Activated naive CD4-positive, alpha-beta T cell treated with anti-CD3 and anti-CD28 coated beads, Interleukin-2, amount 50 U/mL, for 24 hours (primary cell): ENCODE data around the gene YEATS4.
A peak's percentile ranks its signal among the peaks of the same experiment; 100 is the strongest.

Experiments
- H3K27ac Mint-ChIP-seq: one replicate; pipeline ENCODE4 v1.8.0; 2021; ENCODE audit warnings: mild to moderate bottlenecking, mixed read lengths
- H3K27me3 Mint-ChIP-seq: one replicate; pipeline ENCODE4 v1.8.0; 2021; ENCODE audit warnings: mixed read lengths
- H3K36me3 Mint-ChIP-seq: one replicate; pipeline ENCODE4 v1.8.0; 2021; ENCODE audit warnings: mixed read lengths
- H3K4me1 Mint-ChIP-seq: one replicate; pipeline ENCODE4 v1.8.0; 2021; ENCODE audit warnings: mixed read lengths
- H3K4me3 Mint-ChIP-seq: one replicate; pipeline ENCODE4 v1.8.0; 2021; ENCODE audit warnings: mild to moderate bottlenecking, mixed read lengths
- H3K9me3 Mint-ChIP-seq: one replicate; pipeline ENCODE4 v1.8.0; 2021; ENCODE audit warnings: mixed read lengths

YEATS4 gene

DNA sequence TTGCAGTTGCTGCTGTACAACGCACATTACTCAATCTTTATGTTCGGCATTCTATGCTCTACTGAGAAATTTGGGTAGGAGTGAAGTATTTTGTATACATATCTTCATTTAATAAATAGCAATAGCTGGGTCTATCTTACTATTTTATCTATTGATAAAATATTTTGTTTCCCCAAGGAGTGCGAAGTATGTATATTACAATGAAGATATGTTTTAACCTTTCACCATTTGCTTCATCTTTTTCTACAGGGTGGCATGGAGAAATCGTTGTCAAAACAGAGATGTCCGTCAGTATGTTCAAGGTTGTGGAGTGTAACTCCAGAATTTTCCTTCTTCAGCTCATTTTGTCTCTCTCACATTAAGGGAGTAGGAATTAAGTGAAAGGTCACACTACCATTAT, 6.6 kb upstream of the YEATS4 start:
- no peaks in the 10 kb centered on the region for H3K9me3 Mint-ChIP-seq
- no peak overlapping the region for H3K27ac Mint-ChIP-seq

DNA sequence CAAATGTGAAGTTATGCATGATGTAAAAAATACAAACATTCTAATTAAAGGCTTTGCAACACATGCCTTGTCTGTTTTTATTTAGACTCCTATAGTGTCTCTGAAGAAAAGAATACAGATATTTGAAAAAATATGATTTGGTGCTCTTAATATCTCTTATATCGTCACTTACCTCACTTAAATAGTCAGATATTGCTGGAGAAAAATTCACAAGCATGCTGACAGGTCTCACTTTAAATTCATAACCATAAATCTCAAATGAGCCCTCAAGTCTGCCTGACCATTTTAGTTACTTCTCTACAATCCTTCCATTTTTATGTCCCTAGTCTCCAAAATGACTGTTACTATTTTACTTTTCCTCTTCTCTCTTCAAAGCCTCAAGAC, 5.4 kb upstream of the YEATS4 start:
- no peak overlapping the region for H3K27ac Mint-ChIP-seq
- no peaks in the 10 kb centered on the region for H3K36me3 Mint-ChIP-seq
- H3K27me3 Mint-ChIP-seq: no peaks in the 10 kb centered on the region
- peaks cover 10% of the 10 kb centered on the region for H3K4me1 Mint-ChIP-seq
- H3K9me3 Mint-ChIP-seq: no peaks in the 10 kb centered on the region
- H3K4me3 Mint-ChIP-seq: no peak overlapping the region

More for the DNA sequence above, 6.6 kb upstream of the YEATS4 start:
- H3K36me3 Mint-ChIP-seq: no peaks in the 10 kb centered on the region
- H3K27me3 Mint-ChIP-seq: no peaks in the 10 kb centered on the region
- H3K4me1 Mint-ChIP-seq: peaks cover 11% of the 10 kb centered on the region
- no peak overlapping the region for H3K4me3 Mint-ChIP-seq

DNA sequence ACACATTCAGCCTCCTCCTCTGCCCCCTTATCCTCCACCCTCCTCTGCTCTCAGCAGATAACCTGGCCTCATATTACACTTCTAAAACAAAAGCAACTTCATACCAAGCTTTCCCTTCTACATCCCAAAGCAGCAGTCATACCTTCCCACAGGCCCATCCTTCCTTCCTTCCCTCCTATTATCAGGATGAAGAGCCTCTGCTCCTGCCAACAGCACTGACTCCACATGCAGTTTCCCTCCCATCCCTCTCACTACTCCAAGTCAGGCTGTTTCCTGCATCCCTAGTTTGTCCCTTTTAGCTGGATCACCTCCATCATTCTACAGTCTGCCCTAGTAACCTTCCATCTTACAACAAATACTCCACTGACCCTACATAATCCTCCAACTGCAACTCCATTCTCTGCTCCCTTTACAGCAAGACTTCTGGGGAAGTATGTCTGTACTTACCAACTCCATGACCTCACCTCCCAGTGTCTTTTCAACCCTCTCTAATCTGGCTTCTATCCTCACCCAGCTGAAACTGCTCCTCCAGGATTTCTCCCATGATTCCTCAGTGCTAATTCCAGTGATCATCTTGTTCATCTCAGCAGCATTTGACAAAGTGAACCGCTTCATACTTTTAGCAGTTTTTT, 4.9 kb upstream of the YEATS4 start:
- Mint-ChIP-seq H3K4me3 (no peak overlapping the region), H3K9me3 (no peaks in the 10 kb centered on the region), H3K36me3 (no peaks in the 10 kb centered on the region), H3K27ac (no peak overlapping the region), H3K4me1 (peaks cover 15% of the 10 kb centered on the region), H3K27me3 (no peaks in the 10 kb centered on the region)

DNA sequence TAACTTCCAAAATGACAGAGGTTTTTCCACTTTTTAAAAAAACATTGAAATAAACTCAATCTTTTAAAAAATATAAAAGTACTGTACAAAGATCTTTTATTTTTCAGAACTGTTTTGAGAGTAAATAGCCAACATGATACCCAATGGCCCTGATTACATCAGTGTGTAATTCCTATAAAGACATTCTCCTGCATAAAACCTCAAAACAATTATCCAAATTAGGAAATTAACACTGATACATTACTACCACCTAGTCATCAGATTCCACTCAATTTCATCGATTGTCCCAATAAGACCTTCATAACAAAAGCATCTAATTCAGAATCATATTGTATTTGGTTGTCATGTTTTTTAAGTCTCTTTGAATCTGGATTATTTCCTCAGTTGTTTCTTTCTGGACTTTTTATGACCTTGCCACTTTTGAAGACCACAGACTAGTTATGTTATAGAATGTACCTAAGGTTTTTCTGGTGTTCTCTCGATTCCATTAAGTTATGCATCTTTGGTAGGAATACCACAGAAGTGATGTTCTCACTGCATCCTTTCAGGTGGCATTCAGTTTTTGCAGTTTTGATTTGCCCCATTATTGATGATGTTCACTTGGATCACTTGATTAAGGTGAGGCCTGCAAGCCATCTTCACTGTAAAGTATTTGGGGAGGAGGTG, 4.0 kb upstream of the YEATS4 start:
- no peak overlapping the region for H3K27ac Mint-ChIP-seq
- no peaks in the 10 kb centered on the region for H3K27me3 Mint-ChIP-seq

DNA sequence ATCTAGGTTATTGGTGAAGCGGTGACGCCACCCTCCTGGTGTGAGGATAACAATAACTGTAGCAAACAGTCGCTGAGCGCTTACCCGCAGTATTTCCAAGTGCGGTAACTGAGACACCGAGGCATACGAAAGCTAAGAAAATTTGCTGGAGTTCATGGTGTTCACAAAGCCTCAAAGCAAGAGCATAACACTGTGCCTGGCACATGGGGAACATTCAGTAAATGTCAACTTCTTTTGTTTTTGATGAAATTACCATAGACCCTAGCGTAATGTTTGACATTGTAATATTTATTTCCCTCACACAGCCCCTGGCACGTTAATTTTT, 767 bp downstream of the YEATS4 start:
- Mint-ChIP-seq H3K9me3 (no peaks in the 10 kb centered on the region), H3K4me1 (peaks cover 33% of the 10 kb centered on the region), H3K36me3 (no peaks in the 10 kb centered on the region), H3K27me3 (no peaks in the 10 kb centered on the region), H3K4me3 (peak overlapping the region; percentile 92), H3K27ac (peak overlapping the region; percentile 94)

More for the DNA sequence above, 4.0 kb upstream of the YEATS4 start:
- H3K4me1 Mint-ChIP-seq: peaks cover 20% of the 10 kb centered on the region
- no peaks in the 10 kb centered on the region for H3K9me3 Mint-ChIP-seq
- no peaks in the 10 kb centered on the region for H3K36me3 Mint-ChIP-seq
- H3K4me3 Mint-ChIP-seq: no peak overlapping the region

DNA sequence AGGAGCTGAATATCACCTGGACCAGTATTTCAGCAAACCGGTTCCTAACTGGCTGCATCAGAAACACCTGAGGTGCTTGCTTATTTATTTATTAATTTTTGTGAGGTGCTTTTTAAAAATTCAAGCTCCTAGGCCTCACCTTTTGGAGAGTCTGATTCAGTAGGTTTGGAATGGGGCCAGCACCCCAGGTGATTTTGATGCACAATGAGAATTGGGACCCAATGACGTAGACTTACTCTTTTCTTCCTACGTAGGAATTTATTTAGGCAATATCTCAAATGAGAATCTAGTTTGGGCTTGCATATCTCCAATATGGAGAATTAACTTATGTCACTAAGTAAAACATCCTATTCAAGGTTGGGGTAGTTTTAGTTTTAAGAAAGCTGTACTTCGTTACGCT, 7.3 kb downstream of the YEATS4 start:
- no peak overlapping the region for H3K27ac Mint-ChIP-seq
- no peaks in the 10 kb centered on the region for H3K27me3 Mint-ChIP-seq
- no peak overlapping the region for H3K4me3 Mint-ChIP-seq
- no peaks in the 10 kb centered on the region for H3K9me3 Mint-ChIP-seq
- H3K36me3 Mint-ChIP-seq: peaks cover 12% of the 10 kb centered on the region
- H3K4me1 Mint-ChIP-seq: peaks cover 19% of the 10 kb centered on the region

DNA sequence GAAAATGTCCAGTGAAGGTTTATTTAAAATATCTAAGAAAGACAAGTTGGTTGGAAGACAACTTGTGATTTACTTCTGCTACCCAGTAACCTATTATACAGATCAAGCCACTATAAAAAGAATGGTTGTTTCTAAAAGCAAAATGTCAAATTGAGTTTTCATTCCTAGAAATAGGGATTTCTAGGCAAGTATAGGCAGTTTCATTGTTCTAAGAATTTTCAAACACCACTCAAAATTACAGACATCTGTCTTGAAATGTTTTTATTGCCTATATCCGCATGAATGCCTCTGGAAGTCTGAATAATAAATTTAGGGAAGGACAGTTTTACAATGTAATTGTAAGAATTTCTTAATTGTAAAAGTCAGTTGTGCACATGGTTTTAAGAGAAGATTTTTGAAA, 8.6 kb downstream of the YEATS4 start:
- Mint-ChIP-seq H3K27me3 (no peaks in the 10 kb centered on the region), H3K9me3 (no peaks in the 10 kb centered on the region), H3K27ac (no peak overlapping the region), H3K4me1 (peaks cover 19% of the 10 kb centered on the region), H3K4me3 (no peak overlapping the region), H3K36me3 (peaks cover 15% of the 10 kb centered on the region)

DNA sequence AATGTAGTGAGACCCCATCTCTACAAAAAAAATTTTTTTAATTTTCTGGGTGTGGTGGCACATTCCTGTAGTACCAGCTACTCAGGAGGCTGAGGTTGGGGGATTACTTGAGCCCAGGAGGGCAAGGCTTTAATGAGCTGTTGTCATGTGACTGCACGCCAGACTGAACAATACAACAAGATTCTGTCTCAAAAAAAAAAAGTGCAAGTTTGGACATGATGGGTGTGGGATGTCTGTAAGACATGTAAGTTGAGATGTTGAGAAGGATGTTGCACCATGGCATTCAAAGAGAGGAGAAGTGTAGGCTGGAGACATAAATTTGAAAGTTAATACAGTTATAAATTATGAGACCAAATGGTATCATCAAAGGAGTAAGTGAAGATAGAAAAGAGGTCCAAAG, 23.5 kb downstream of the YEATS4 start:
- peaks cover 12% of the 10 kb centered on the region for H3K4me1 Mint-ChIP-seq
- H3K36me3 Mint-ChIP-seq: peaks cover 25% of the 10 kb centered on the region
- no peaks in the 10 kb centered on the region for H3K27me3 Mint-ChIP-seq
- H3K27ac Mint-ChIP-seq: no peak overlapping the region
- H3K9me3 Mint-ChIP-seq: no peaks in the 10 kb centered on the region
- H3K4me3 Mint-ChIP-seq: no peak overlapping the region

DNA sequence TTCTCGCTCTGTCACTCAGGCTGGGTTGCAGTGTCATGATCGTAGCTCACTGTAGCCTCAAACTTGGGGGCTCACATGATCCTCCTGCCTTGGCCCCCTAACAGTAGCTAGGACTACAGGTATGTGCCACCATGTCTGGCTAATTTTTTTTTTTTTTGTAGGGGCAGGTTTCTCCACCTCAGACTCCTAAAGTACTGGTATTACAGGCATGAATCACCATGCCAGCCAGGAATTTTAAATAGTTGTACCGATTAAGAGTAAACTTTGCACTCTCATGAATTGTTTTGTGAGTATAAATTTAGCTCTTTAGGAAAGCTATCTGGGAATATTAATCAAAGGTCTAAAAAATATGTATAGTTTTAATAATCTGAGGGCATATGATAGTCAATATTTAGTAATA, 25.5 kb downstream of the YEATS4 start:
- Mint-ChIP-seq H3K9me3 (no peaks in the 10 kb centered on the region), H3K27ac (no peak overlapping the region), H3K27me3 (no peaks in the 10 kb centered on the region), H3K4me1 (peaks cover 10% of the 10 kb centered on the region), H3K4me3 (no peak overlapping the region), H3K36me3 (peaks cover 19% of the 10 kb centered on the region)

DNA sequence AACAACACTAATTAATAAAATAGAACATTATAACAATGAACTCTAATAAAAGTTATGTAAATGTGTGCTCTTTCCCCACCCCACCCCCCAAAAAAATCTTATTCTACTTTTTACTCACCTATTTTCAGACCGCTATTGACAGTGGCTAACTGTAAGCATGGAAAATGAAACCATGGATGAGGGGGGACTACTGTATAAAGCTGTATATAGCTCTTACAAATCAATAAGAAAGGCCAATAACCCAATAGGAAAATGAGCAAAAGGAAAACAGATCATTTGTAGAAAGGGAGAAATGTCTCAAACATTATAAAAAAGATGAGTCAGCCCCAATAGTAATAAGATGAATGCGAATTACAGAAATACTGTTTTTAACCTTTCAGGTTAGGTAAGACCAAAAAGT, 27.4 kb downstream of the YEATS4 start:
- H3K4me3 Mint-ChIP-seq: no peak overlapping the region
- H3K36me3 Mint-ChIP-seq: peaks cover 29% of the 10 kb centered on the region
- no peaks in the 10 kb centered on the region for H3K9me3 Mint-ChIP-seq

DNA sequence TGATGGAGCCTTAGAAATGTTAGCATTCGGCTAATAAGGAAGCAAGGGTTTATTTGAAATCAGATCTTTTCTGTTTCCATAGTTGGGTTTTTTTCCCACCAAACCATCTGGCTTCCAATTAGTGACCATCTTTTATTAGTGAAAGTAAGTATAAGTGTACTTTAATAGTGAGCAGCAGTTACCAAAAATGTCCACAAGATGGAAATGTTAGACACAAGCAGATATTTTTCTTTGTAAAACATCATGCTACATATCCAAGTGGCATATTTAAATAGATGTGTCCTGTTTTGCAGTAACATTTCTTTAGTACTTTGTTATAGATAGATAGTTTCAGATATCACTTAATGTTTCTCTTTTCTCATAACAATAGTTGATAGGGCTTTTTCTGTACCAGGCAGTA, 28.8 kb downstream of the YEATS4 start:
- H3K9me3 Mint-ChIP-seq: no peaks in the 10 kb centered on the region
- H3K27ac Mint-ChIP-seq: no peak overlapping the region
- peaks cover 23% of the 10 kb centered on the region for H3K36me3 Mint-ChIP-seq
- no peak overlapping the region for H3K4me3 Mint-ChIP-seq
- H3K27me3 Mint-ChIP-seq: no peaks in the 10 kb centered on the region
- peaks cover 9% of the 10 kb centered on the region for H3K4me1 Mint-ChIP-seq

More for the DNA sequence above, 27.4 kb downstream of the YEATS4 start:
- no peaks in the 10 kb centered on the region for H3K27me3 Mint-ChIP-seq
- H3K27ac Mint-ChIP-seq: no peak overlapping the region
- peaks cover 10% of the 10 kb centered on the region for H3K4me1 Mint-ChIP-seq

DNA sequence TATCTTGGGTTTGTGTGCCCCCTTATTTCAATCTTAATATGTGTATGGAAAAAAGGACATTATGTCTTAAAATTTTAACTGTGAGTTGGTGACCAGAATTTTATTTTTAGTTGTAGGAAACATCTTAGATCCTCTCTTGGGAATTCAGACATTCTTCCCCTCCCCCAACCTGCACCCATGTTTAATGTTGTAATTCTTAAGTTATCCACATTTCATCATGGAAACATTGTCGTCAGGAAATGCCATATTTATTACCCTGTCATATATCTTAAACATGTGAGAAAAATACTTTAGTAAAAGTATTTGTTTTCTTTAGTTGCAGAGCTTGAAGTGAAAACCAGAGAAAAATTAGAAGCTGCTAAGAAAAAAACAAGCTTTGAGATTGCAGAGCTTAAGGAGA, 30.3 kb downstream of the YEATS4 start:
- no peak overlapping the region for H3K4me3 Mint-ChIP-seq
- no peak overlapping the region for H3K27ac Mint-ChIP-seq
- H3K9me3 Mint-ChIP-seq: no peaks in the 10 kb centered on the region
- peaks cover 6% of the 10 kb centered on the region for H3K4me1 Mint-ChIP-seq
- no peaks in the 10 kb centered on the region for H3K27me3 Mint-ChIP-seq
- H3K36me3 Mint-ChIP-seq: peaks cover 19% of the 10 kb centered on the region

DNA sequence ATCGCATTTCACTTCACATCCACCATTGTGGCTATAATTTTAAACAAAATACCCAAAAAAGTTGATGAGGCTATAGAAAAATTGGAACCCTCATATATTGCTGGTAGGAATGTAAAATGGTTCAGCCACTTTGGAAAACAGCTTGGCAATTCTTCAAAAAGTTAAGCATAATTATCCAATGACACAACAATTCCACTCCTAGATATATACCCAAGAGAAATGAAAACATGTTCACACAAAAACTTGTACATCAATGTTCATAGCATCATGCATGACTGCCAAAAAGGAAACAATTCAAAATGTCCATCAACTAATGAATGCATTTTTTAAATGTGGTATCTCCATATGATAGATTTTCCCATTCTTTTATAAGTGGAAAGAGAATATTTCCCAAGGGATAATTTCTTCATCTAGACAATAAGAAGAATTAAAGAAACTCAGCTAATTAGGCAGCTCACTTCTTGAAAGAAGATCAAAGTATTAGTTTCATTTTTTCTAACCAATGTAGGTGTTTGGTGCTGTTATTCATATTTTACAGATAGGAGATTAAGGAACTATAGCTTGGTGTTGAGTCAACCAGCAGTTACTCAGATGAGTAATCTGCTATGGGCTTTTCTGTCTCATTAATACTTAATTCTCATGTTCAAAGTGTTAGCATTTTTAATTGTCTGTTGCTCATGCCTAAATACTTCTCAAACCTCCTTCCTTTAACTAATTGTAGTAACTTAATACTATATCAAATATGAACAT, 32.8 kb downstream of the YEATS4 start:
- Mint-ChIP-seq H3K36me3 (peaks cover 32% of the 10 kb centered on the region), H3K4me3 (no peak overlapping the region), H3K27me3 (no peaks in the 10 kb centered on the region), H3K27ac (peak overlapping the region; percentile 23), H3K4me1 (peaks cover 6% of the 10 kb centered on the region), H3K9me3 (no peaks in the 10 kb centered on the region)

DNA sequence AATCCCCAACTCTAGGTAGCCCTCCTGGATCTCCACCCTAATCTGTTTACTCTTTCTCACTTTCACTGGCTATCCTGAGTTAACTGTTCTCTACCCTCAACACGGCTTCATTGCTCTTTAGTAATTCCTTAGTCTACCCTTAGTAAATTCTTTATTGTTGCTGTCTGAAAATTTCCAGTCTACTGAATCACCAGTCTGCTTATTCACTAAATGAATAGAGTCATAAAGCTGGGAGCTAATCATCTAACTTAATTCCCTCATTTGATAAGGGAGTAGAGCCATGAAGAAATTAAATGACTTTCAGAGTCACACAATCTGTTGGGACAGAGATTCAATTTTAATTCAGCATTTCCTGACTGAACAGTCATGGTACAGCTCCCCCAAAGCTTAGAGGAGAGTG, 36.5 kb downstream of the YEATS4 start:
- Mint-ChIP-seq H3K27ac (no peak overlapping the region), H3K36me3 (peaks cover 27% of the 10 kb centered on the region), H3K27me3 (no peaks in the 10 kb centered on the region), H3K4me1 (peaks cover 6% of the 10 kb centered on the region), H3K4me3 (no peak overlapping the region), H3K9me3 (no peaks in the 10 kb centered on the region)

DNA sequence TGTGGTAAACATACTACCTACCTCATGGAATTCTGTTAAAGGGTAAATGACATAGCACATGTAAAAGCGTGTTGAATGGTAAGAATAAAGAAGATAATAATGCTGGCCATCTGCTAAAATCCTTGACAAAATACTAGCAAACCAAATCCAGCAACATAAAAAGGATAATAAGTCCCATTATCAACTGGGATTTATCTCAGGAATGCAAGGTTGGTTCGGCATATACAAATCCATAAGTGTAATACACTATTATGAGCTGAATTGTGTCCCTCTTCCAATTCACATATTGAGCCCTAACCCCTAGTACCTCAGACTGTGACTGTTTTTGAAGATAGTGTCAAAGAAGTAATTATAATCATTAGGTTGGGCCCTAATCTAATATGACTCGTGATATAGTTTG, 37.4 kb downstream of the YEATS4 start:
- Mint-ChIP-seq H3K4me1 (peaks cover 6% of the 10 kb centered on the region), H3K27ac (no peak overlapping the region), H3K9me3 (no peaks in the 10 kb centered on the region), H3K4me3 (no peak overlapping the region), H3K36me3 (peaks cover 20% of the 10 kb centered on the region), H3K27me3 (no peaks in the 10 kb centered on the region)

DNA sequence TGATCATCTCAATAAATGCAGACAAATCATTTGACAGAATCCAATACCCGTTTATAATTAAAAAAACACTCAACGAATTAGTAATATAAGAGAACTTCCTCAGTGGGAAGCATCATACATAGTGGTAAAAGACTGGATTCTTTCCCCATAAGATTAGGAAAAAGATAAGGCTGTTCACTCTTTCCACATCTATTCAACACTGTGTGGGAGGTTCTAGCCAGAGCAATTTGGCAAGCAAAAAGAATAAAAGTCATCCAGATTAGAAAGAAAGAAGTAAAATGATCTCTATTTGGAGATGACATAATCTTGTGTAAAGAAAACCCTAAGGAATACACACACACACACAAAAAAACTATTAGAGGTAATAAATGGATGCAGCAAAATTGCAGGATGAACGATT, 38.4 kb downstream of the YEATS4 start:
- no peaks in the 10 kb centered on the region for H3K4me1 Mint-ChIP-seq
- H3K36me3 Mint-ChIP-seq: peaks cover 19% of the 10 kb centered on the region
- no peak overlapping the region for H3K4me3 Mint-ChIP-seq
- no peaks in the 10 kb centered on the region for H3K27me3 Mint-ChIP-seq
- H3K27ac Mint-ChIP-seq: no peak overlapping the region
- H3K9me3 Mint-ChIP-seq: no peaks in the 10 kb centered on the region
